ENCODE measurements around the gene EPC2.
"Not testable (repeated sequence)": the region's sequence is repeated elsewhere in the genome, so short reads cannot be mapped to it uniquely, and the experiment has no call there.

EPC2 gene

GRCh38 chr2:148678302-148679179 lies 34.0 kb downstream of the EPC2 start:
- not testable (repeated sequence) for DNase-seq

- no peak for DNase-seq
Measured at GRCh38 chr2:148680462-148680861, 35.9 kb downstream of the EPC2 start.

GRCh38 chr2:148681443-148681842 lies 36.9 kb downstream of the EPC2 start:
- no peak for DNase-seq

- DNase-seq = not testable (repeated sequence)
Measured at GRCh38 chr2:148681862-148682261, 37.3 kb downstream of the EPC2 start.

GRCh38 chr2:148684507-148684906 lies 40.0 kb downstream of the EPC2 start:
- no peak for DNase-seq

GRCh38 chr2:148687543-148687942 lies 43.0 kb downstream of the EPC2 start:
- no peak for DNase-seq

- DNase-seq = not testable (repeated sequence)
Measured at GRCh38 chr2:148688011-148688410, 43.5 kb downstream of the EPC2 start.

- DNase-seq = no peak
Measured at GRCh38 chr2:148696985-148697384, 52.4 kb downstream of the EPC2 start.

GRCh38 chr2:148699830-148700229 lies 55.3 kb downstream of the EPC2 start:
- no peak for DNase-seq

- no peak for DNase-seq
Measured at GRCh38 chr2:148701039-148701438, 56.5 kb downstream of the EPC2 start.

- no peak for DNase-seq
Measured at GRCh38 chr2:148701877-148702276, 57.3 kb downstream of the EPC2 start.

- DNase-seq = no peak
Measured at GRCh38 chr2:148702475-148702874, 57.9 kb downstream of the EPC2 start.

- no peak for DNase-seq
Measured at GRCh38 chr2:148704247-148704646, 59.7 kb downstream of the EPC2 start.

- no peak for DNase-seq
Measured at GRCh38 chr2:148716378-148716920, 71.9 kb downstream of the EPC2 start.

- DNase-seq = no peak
Measured at GRCh38 chr2:148718039-148718438, 73.5 kb downstream of the EPC2 start.

GRCh38 chr2:148719195-148719749 lies 74.7 kb downstream of the EPC2 start:
- no peak for DNase-seq

- DNase-seq = no peak
Measured at GRCh38 chr2:148719941-148720436, 75.4 kb downstream of the EPC2 start.

GRCh38 chr2:148720501-148721001 lies 76.0 kb downstream of the EPC2 start:
- DNase-seq = no peak

GRCh38 chr2:148721520-148721931 lies 77.0 kb downstream of the EPC2 start:
- no peak for DNase-seq

- DNase-seq = no peak
Measured at GRCh38 chr2:148721991-148722777, 77.6 kb downstream of the EPC2 start.

GRCh38 chr2:148725564-148725963 lies 81.0 kb downstream of the EPC2 start:
- DNase-seq = no peak

GRCh38 chr2:148726228-148726627 lies 81.7 kb downstream of the EPC2 start:
- DNase-seq = no peak

GRCh38 chr2:148730085-148730484 lies 85.5 kb downstream of the EPC2 start:
- no peak for DNase-seq

Data from NCI-H1048 (cell line).